TTC549 (cell line): ENCODE results near the gene NRG3.

ENCODE experiments used
- FAIRE-seq: peaks from 2 replicates; lab custom pipeline; 2012; peaks lifted over from hg19 to GRCh38; lab: Jason Lieb, UNC

The NRG3 gene

DNA sequence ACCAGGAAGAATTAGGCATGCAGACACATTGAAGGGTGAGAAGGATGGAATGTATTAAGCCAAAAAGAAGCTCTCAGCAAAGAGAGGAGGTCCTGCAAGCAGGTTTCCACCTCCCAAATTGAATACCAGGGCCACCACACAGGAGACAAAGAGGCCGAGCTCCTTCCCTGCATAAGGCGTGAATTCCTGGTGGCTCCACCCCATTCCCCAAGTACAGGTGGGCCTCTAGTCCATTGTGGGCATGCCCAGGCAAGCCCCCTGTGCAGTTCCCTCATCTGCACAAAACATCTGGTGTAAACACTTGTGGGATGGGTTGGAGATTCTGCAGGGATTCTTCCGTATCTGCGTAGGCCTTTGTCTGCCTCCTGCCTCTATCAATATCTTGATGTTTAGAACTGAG lies 817.5 kb downstream of the NRG3 start:
- FAIRE-seq, result no peak

DNA sequence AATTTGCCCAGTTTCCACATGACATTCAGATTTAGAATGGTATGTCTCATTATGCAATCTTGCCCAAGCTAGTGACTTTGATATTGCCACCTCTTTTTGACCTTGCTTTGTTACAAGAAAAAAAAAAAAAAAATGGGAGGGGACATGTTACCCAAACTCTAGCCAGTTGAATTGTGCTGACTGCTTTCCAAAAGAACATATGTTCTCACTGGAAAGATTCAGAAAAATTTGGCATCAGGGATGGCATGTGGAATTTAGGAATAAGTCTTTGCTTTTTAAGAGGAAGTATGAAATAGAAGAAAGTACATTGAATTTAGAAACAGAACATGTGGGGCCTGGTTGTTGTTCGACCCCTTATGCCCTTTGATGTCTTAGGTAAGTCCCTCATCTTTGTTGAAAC lies 846.8 kb downstream of the NRG3 start:
- FAIRE-seq, result no peak

DNA sequence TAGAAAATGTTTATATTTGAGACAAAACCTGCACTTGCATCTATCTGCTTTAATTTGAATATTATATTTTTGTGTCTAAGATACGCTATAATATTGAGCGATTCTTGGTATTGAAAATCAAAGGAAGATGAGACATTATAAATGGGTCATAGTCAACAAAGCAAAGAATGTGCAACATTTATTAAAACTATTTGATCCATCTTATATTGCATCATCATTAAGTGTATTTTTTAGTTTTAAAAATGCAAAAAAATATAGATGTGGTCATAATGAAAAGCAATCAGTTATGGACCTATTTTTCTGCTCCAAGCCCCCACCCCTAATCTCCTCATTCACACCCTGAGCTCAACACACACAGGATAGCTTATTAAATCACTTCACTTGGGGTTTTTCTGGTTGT lies 847.3 kb downstream of the NRG3 start:
- no peak for FAIRE-seq

DNA sequence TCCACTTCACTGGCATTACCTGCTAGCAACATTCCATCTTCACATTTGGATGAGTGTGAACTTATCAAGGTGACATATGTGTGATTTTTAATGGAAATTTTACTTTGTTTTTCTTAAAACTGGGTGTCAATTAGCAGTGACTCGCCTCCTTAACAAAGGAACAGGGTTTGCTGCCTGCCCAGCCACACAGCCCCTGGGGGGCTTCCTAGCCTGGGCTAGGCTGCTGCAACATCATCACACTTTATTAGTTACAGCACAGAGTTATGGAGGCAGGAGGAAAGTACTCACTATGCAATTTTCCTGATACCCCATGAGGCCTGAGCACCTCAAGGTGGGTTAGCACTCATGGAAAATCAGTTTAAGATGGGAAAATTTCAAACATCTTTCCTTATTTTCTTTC lies 861.3 kb downstream of the NRG3 start:
- FAIRE-seq, result no peak

DNA sequence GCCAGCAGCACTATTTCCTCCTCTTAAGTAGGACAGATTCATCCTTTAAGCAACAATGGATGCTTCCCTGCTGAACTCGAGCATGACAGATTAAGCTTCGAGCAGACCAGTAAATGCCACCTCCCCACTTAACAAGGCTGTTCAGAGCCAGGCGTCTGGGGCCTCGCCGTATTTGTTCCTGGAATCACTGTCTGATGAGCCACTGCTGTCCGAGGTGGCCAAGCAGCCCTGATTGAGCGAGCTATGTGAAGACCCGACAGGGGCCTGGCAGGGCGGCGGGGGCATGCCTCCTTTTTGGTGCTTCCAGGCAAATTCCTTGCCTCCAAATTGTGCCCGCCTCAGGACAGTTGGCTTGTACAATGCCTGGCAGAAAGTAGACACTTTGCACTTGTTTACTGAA lies 862.6 kb downstream of the NRG3 start:
- FAIRE-seq, result no peak

DNA sequence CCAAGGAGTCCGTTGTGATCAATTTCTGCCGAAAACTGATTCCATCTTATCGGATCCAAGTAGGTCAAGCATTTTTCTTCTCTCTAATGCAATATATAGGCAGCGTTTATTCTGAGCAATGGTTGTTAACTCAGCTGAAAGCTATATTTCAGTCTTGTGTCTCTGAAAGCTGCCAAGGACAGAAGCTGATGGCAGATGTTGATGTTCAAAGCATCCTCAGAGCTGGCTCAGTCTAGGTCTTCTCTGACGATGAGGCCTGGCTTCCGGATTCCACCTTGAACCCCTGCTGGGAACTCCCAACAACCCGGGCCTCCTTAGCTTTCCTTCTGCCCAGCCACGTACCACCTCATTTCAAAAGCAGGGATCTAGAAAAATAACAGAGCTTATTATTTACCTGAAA lies 863.6 kb downstream of the NRG3 start:
- FAIRE-seq, result no peak

DNA sequence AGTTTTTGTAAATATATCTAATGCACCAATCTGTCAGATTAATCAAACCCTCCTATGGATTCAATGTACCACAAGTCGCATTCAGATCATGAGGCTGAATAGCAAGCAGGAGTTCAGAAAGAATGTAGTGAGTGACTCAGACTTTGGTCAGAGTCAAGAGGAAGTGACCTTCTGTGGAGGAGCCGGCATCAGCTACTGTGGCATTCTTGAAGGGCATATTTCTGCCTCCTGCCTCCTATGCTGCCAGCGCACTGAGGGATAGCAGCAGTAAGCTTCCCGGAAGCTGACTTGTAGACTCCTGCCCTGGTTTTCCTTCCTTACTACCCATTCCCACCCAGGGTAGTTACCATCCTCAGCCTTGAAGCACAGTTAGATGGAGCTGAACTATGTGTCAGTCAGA lies 867.5 kb downstream of the NRG3 start:
- no peak for FAIRE-seq

DNA sequence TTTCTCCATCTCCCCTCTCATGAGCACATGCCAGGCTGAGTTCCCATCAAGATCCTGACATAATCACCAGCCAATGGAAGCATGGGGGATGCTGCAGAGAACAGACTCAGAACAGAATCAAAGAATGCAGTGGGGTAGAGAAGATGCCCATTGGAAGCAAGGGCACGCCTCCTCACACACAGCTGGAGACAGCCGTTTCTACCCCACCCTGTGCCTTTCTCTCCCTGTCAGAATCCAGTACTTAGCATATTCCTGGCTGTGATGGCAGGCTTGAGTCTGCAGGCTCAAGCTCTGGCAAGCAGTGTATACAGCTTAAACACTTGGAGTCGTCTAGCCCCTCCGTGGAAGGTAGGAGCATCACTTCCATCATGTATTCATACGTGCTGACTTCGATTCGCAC lies 867.9 kb downstream of the NRG3 start:
- no peak for FAIRE-seq

DNA sequence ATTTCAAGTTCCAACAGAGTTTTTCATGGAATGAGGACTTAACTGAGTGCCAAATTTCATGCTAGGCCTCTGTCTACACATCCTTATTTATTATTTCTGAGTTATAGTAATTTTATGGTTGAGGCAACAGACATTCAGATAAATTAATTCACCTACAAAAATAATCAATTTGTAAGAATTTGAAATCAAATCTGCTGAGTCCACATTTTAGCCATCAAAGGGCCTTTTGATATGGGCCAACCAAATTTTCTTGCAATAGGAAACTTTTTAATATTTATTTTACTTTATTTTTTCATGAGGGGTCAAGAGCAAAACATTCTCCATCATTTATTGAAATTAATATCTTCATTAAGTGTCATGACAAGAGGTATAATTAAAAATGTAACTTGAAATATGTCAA lies 875.5 kb downstream of the NRG3 start:
- FAIRE-seq, result no peak

DNA sequence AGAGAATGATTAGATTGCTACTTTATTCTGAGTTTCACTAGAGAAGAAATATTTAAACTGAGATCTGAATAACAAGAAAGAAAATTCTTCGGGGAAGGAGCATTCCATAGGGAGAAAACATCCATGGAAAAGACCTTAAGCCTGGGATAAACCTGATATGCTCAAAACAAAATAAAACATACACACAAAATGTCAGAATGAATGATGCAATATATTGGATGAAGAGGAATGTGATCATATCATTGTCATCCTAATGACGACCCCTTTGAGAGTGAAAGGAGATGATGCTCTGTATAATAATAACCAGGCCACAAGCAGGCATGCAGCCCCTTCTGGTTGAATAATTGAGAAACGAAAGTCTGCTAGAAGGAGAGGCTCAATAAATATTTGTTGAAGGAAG lies 882.4 kb downstream of the NRG3 start:
- FAIRE-seq, result no peak

DNA sequence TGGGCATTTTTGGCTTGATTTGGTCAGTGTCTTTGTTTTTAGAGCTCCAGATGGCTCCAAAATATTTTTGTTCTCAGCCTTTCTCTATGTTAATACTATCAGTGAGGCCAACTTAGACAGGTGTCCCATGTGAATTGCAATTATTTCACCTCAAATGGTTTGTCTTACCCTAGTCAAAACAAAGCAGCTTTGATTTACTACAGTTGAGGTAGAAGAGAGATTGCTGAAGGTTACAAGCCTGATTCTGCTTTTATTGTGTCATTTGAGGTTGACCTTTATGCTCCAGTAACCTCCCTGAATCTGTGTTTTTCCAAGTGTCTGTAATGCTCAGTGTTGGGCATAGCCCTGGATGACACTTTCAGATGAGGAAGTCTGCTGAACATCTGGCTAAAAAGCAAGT lies 882.9 kb downstream of the NRG3 start:
- FAIRE-seq, result no peak

DNA sequence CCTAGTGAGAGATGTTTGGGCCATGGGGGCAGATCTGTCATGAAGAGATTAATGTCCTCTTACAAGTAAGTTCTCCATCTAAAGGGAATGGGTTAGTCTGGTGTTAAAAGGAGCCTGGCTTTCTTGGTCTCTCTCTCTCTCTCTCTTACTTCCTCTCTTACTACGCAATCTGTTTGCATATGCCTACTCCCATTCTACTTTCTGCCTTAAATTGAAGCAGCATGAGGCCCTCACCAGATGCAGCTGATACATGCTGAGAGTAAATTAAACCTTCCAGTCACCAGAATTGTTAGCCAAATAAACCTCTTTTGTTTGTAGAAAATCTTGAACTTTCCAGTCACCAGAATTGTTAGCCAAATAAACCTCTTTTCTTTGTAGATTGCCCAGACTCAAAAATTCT lies 884.1 kb downstream of the NRG3 start:
- FAIRE-seq, result no peak

DNA sequence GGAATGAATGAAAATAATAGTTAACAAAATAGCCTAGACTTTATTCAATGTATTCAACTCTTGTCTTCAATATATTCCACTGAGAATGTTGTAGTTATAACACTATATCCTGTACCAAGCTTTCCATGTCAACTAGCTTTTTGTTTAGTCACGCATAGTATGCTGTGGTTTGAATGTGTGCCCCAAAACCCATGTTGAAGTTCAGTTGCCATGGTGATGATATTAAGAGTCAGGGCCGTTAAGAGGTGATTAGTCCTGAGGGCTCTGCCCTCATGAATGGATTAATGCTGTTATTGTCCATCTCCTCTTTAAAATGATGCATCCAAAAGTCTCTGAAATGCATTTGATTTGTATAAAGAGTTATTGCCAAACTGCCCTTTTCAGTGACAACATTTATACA lies 887.6 kb downstream of the NRG3 start:
- FAIRE-seq, result no peak

DNA sequence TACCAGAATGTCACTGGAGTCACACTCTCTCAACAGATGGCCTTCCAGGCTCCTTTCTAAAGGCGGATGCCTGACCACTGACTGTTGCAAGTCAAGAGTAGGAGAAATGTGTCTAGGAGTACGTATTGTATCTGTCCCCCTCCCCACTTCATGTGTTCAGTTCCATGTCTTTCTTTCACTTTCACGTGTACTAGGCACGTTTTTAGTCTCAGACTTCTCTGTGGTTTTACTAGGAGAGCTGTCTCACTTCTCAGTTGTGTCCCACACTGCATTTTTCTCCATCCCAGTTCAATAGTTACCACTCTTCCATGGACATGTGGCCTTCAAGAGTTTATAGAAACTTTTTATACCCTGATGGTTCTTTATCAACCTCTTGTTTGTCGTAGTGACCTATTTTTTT lies 893.0 kb downstream of the NRG3 start:
- FAIRE-seq, result no peak

DNA sequence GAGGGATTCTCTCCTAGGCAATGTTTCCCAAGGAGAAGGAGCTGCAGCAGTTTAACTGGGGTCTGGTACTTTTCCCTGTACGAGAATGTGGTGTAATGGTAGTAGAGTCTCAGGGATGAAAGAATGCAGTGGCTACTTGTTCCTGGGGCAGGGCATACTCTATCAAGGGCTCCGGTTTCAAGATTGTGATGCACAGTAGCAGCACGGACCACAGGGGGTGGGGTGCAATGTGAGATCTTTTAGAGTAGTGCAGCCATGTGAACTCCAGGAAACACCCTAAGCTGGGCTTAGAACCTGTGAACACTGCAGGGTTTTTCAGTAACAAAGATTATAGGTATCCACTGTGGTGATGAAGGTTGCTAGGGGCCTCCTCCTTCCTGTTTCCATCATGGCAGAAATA lies 903.9 kb downstream of the NRG3 start:
- FAIRE-seq, result no peak

DNA sequence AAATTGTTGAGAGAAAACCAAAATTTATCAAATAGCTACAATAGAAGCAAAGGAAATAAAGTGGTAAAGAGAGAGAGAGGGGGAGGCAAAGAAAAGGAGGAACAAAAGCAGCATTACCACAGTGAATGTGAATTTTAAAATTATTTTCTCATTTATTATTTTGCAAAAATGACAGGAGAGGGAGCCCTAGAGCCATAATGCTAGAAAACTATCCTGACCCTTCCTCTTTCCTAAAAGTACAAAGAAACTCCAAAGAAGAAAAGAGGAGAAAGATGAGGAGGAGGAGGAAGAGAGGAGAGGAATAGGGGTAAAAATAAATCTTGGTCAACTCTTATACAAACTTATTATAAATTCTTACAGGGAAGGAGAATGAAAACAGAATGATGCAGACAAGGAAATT lies 921.5 kb downstream of the NRG3 start:
- no peak for FAIRE-seq

DNA sequence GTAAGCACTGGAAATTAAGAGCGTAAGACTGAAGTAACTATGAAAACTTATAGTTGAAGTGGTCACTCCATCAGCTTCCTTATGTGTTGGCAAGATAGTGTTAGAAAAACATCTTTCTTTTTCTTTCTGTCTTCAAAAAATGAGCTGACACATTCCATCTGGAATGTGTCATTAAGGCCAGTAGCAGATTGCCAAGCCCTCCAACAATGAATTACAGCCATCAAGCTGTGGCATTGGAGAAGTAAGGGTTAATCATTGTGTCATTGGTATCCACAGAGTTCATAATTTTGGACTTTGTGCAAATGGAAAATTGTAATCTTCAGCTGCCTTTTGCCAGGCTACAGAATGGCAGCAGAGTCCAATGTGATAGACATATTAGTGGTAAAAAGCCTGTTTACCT lies 926.3 kb downstream of the NRG3 start:
- FAIRE-seq, result no peak

DNA sequence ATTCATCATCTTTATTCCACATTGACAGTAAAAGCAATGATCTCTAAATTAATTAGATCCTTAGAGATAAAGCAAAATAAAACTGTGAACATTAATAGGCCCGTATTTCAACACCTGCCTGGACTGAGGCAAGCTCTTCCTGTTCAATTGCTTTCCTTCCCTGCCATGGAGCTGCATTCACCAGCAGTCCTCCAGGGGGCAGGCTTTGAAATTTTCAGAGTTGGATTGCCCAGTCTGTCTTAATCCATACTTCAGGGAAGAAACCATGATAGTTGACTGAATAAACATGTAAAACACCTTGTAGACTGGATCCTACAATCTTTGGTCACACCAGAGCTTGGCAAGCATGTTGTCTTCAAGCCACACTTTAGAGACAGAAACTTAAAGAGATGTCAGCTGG lies 936.6 kb downstream of the NRG3 start:
- no peak for FAIRE-seq

DNA sequence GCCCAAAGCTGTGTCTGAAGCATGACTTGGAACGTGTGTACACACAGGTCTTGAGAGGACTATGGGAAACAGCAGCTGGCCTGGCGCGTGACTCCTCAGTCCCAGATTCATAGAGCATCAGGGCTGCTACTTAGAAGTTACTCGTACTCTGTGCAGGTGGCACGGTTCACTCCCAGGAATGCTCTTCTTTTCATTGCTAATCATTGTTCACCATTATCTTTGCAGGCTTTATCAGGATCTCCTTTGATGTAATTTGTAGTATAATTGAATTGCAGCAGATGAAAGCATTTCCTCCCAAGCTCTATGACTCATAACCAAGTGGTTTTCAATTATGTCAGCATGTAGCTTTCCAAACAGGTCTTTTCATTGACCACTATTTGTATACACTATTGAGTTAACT lies 938.9 kb downstream of the NRG3 start:
- no peak for FAIRE-seq

DNA sequence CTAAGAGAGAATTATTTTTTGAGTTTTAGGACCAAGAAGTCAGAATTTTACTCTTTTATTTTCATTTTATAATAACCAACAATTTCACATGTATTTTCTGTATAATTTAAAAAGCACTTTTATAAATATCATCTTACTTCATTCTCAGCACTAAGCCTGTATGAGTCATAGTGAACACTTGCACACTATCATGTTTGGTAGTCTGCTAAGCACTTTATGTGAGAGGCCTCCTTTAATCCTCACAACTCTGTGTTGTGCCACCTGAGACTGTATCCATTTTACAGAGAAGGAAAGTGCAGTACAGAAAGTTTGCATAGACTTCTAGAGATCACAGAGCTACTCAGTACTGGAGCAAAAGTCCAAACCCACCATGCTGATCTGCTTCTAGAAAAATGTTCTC lies 939.6 kb downstream of the NRG3 start:
- FAIRE-seq, result no peak

DNA sequence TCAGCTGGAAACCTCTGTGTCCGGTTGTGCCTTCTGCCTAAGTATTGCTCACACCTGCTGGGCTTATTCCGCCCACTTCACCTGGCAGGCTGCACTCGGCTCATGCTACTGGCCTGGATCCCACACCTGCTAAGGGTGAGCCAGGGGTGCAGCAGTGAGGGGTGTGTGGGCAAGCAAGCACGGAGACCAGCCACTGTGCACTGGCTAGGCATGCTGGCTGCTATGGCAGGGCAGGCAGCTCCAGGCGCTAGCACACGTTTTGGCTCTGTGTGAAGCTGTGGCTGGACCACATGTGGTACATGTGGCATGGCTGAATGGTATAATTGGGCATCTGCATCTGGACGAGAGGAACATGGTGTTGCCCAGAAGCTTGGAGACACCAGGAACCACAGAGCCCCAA lies 940.7 kb downstream of the NRG3 start:
- FAIRE-seq, result no peak

DNA sequence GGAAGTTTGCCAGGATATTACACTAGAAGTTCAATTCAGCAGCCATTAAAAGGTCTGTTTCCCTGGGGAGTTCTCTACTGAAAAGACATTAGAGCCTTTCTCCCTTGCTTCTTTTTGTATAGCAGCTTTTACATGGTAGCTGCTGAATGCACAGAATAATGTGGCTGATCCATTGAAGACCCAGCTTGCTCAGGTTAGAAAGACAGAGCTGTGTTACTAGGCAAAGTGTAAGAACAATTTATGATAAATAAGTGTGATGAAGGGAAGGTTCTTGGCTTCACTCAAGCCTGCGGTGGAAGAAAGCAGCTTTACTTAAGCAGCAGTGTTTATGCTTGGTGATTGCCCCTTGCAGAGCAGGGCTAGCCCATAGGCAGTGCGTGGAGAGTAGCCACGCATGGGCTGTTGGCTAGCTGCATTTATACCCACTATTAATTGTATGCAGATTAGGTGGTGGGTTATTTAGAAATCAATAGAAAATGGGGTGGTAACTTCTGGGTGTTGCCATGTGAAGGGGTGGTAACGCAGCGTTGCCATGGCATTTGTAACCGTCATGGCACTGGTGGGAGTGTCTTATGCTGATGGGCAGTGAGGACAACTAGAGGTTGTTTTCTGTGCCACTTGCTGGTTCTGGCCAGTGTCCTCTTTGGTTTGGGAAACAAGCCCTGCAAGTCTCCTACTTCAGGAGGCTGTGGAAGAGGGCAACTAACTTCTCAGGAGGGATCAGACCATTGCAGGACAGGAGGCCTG lies 942.9 kb downstream of the NRG3 start:
- FAIRE-seq, result no peak

DNA sequence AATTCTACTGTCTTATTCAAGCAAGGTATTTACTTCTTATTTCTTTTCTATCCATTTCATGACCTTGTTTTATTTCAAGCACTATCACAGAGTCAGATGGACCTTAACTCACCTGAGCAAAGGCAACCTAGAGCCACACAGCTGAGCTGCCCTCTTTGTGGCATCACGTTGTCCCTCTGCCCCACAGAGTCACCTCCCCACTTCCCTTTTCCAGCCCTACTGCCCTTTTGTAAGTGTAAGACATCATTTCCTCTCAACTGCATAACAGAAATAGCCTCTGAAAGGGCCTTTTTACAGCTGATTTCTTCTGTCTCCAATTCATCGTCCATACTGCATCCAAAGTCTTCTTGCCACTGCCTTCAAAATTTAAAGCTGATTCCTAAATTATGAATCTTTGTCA lies 946.0 kb downstream of the NRG3 start:
- no peak for FAIRE-seq

DNA sequence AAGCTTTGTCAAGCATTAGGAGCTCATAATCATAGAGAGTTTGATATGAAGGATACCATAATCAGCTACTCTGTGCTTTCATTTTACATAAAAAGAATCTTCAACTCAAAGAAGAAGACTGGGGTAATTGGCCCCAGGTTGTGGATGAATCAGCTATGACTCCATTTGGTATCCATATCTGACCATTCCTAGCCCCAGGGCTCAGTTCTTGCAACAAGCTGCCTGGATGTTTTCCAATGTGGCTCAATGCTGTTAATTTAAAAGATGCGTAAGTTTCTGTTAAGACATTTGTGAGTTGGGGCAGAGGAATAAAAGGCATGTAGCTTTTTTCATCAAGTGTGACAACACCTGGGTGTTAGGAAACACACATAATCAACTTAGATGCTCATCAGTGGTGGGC lies 951.1 kb downstream of the NRG3 start:
- FAIRE-seq, result no peak

DNA sequence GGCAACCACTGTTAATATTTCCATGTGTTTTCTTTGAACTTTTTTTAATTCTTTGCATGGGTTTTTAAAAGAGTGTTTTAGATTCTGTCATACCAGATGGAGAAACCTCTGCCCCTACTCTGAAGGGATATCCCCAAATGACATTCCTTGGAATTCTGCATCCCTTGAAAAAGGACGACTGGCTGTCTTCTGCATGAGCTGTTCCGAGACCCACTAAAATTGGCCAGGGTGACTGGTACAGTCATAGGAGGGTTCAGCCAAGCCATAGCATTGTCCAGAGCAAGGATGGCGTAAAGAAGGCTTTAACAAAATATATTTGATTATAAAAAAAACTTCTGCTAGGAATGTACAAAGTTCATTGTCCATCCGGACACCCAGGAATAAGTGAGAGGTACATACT lies 952.9 kb downstream of the NRG3 start:
- FAIRE-seq, result no peak
